ENCODE measurements around the gene GPR37.

GPR37 gene

DNA sequence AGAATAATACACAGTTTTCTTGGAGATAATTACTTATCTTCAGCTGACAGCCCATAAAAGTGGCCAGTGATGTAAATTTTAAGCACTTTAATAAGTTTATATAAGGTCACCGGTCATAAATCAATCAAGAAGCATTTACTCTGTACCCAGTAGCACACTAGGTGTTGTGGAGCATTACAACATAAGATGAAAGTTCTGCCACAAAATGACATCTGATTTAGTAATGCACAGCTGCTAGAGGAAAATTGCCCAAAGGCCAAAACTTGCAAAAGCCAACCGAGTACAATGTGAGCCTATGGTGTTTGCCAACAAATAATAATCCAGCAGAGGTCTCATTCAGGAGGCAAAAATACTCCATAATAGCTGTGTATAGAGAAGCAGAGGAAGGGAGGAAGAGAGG, 63.6 kb downstream of the GPR37 start:
- no peak overlapping the region for H3K4me3 ChIP-seq (replicated peaks; ENCODE audit: low read depth, low read length)
- no peak for DNase-seq (ENCODE audit: low read depth)
- TF ChIP-seq, protein P1, sequence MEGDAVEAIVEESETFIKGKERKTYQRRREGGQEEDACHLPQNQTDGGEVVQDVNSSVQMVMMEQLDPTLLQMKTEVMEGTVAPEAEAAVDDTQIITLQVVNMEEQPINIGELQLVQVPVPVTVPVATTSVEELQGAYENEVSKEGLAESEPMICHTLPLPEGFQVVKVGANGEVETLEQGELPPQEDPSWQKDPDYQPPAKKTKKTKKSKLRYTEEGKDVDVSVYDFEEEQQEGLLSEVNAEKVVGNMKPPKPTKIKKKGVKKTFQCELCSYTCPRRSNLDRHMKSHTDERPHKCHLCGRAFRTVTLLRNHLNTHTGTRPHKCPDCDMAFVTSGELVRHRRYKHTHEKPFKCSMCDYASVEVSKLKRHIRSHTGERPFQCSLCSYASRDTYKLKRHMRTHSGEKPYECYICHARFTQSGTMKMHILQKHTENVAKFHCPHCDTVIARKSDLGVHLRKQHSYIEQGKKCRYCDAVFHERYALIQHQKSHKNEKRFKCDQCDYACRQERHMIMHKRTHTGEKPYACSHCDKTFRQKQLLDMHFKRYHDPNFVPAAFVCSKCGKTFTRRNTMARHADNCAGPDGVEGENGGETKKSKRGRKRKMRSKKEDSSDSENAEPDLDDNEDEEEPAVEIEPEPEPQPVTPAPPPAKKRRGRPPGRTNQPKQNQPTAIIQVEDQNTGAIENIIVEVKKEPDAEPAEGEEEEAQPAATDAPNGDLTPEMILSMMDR (IDR thresholded peaks at IDR 0.05; ENCODE audit: low read length, missing control alignments): no peak

DNA sequence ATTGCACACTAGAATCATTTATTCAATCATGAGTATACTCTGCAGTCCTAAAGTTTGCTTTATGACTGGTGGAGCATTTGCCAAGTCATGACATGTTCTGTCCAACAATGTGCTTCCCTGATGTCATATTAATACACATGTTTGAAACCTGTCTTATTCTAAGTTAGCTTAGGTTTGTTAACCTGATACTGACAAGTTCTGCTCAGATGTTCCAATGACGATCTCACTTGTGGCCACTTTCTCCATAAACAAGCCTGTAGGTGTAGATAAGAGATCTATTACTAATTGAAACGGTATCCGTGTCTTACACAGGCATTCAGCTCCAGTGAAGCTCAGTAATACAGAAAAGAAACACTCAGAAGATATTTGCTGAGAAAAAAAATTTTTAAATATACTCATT, 64.9 kb downstream of the GPR37 start:
- no peak for DNase-seq (ENCODE audit: low read depth)
- H3K4me3 ChIP-seq (replicated peaks; ENCODE audit: low read depth, low read length): no peak overlapping the region
- TF ChIP-seq, protein P1 (IDR thresholded peaks at IDR 0.05; ENCODE audit: low read length, missing control alignments): no peak

DNA sequence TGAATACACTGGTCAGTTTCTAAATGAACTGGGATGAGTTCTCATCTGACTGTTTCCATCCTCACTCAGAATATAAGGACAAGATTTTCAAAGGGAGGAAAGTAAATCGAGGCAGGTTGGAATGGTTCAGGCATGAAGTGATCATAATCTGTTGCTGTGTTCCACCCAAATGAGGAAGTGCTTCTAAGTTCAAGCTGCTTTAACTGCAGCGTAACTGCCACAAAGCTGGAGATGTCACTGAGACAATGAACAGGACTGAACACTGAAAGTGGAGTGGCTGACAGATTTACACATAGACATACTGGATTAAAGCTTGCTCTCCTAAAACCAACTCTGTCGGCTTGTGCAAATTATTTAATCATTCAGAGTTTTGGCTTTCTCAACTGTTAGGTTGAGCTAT, 66.6 kb downstream of the GPR37 start:
- TF ChIP-seq, protein P1 (IDR thresholded peaks at IDR 0.05; ENCODE audit: low read length, missing control alignments): no peak
- no peak for DNase-seq (ENCODE audit: low read depth)

DNA sequence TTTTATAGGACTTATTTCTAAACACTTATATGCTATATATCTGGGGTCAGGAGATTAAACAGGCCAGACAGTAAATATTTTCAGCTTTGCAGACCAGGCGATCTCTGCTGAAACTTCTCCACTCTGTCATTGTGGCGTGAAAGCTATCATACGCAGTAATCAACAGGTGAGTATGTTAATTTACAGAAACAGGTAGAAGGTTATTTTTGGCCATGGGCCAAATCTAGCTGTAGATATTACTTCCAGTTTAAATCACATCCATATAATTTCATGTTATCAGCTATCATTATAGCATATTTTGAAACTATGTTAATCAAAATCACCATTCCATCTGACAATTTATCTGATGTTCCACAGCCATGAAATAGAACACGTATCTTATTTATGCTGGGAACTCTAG, 67.8 kb downstream of the GPR37 start:
- TF ChIP-seq, protein P1 (IDR thresholded peaks at IDR 0.05; ENCODE audit: low read length, missing control alignments): no peak
- DNase-seq (ENCODE audit: low read depth): no peak
- no peak overlapping the region for H3K4me3 ChIP-seq (replicated peaks; ENCODE audit: low read depth, low read length)

More for the DNA sequence above, 66.6 kb downstream of the GPR37 start:
- H3K4me3 ChIP-seq (replicated peaks; ENCODE audit: low read depth, low read length): no peak overlapping the region

All from fibroblast of pulmonary artery (primary cell).